K562 (cell line): Measurements from ENCODE around the gene ARHGEF17. TPM values are rescaled to one million over a fixed set of nuclear protein-coding genes. Genes with fewer than 3 reads are reported as not detected.

ENCODE experiments used
- NR3C1 ChIP-seq: sonication (generic); formaldehyde crosslinking; IDR thresholded peaks from 2 replicates; pipeline ENCODE4 v1.8.1; 2022; ENCODE audit warnings: missing genetic modification reagents
- SNRNP70 ChIP-seq: fragments of 200-400 bp; formaldehyde crosslinking; optimal IDR thresholded peaks from 2 replicates; pipeline ENCODE3; 2017; ENCODE audit warnings: low read depth, low read length
- YY1 ChIP-seq, 3 experiments: IDR thresholded peaks; 2 replicates each; pipeline ENCODE4 v1.6.1; 2011; ENCODE audit warnings: low read length in 2 of 3, mild to moderate bottlenecking in 2 of 3, moderate library complexity in 2 of 3, borderline replicate concordance in 1 of 3, control low read depth in 1 of 3, low read depth in 1 of 3; ENCODE audit not compliant: insufficient read depth in 3 of 3, insufficient replicate concordance in 2 of 3, control insufficient read depth in 1 of 3, insufficient read length in 1 of 3; ENCODE audit errors: extremely low read depth in 1 of 3
- ZNF133 ChIP-seq: fragments of 250-450 bp; sonication (Bioruptor Pico); IDR thresholded peaks from 2 replicates; pipeline ENCODE4 v1.4.0; 2020; ENCODE audit warnings: mild to moderate bottlenecking
- ZNF143 ChIP-seq: sonication (generic); formaldehyde crosslinking; IDR thresholded peaks from 2 replicates; pipeline ENCODE4 v1.9.0; 2022; ENCODE audit warnings: mild to moderate bottlenecking, missing genetic modification reagents
- ZNF445 ChIP-seq: fragments of 250-450 bp; sonication (Bioruptor Pico); IDR thresholded peaks from 2 replicates; pipeline ENCODE4 v1.4.0; 2020; ENCODE audit warnings: low read depth, mild to moderate bottlenecking, moderate library complexity
- ZNF830 ChIP-seq: fragments of 250-450 bp; sonication (Bioruptor Pico); IDR thresholded peaks from 2 replicates; pipeline ENCODE4 v1.5.0; 2021; ENCODE audit warnings: mild to moderate bottlenecking
- polyA plus RNA-seq, 8 experiments: library from polyadenylated mRNA; depleted of rRNA in 4 of 8; stranded (reverse) in 5 of 8; unstranded in 3 of 8; fragments of >200 nt; fragmentation: Nextera tagmentation in 2 of 8; fragmentation: Illumina TruSeq in 1 of 8; extraction: Ambion mirVana in 2 of 8; extraction: Trizol in 1 of 8; gene quantifications; 2 replicates each; pipeline versions ENCODE4 v1.2.1 to v1.2.3, GENCODE V29; 2011 to 2014; ENCODE audit warnings: inconsistent platforms in 1 of 8, missing spikeins in 1 of 8
- total RNA-seq, 7 experiments: library from RNA; depleted of rRNA in 6 of 7; stranded (reverse); fragments of >200 nt in 6 of 7; fragmentation: Illumina TruSeq in 2 of 7; extraction: Trizol in 2 of 7; gene quantifications; 2 replicates each; pipeline versions ENCODE4 v1.2.1 to v1.2.3, GENCODE V29; 2011 to 2021; ENCODE audit warnings: low replicate concordance in 1 of 7

Gene ARHGEF17
- total and polyA plus RNA-seq, 9 of the 15 experiments (the other 6 are each of a cell fraction or from before 2014, with no cell fraction given), result 0.04 to 0.68 (median 0.10) TPM; not detected in 2

- no peak for TF ChIP-seq YY1 (IDR thresholded peaks at IDR 0.05; ENCODE audit: borderline replicate concordance in 1 of 3, control insufficient read depth in 1 of 3, extremely low read depth in 1 of 3, insufficient read depth in 3 of 3, insufficient read length in 1 of 3, insufficient replicate concordance in 2 of 3, low read depth in 1 of 3, low read length in 2 of 3)
- TF ChIP-seq ZNF445 (CRISPR knock-in tag), result no peak
- no peak for TF ChIP-seq SNRNP70
- TF ChIP-seq NR3C1, result no peak
- no peak for TF ChIP-seq ZNF830 (CRISPR knock-in tag)
- no peak for TF ChIP-seq ZNF143
- TF ChIP-seq ZNF133, result no peak
These were observed 108.7 kb downstream of the ARHGEF17 start (continued) for GRCh38 chr11:73416786-73417185.

Other genes starting within 250 kb of the ARHGEF17 start
- 2.2 and 2.4 TPM in 2 replicates for gene FCHSD2, start 166.0 kb upstream of the ARHGEF17 start, total RNA-seq (2014; rRNA removed)
- 6.4 and 8.8 TPM in 2 replicates for gene FCHSD2, start 166.0 kb upstream of the ARHGEF17 start, total RNA-seq (2014; rRNA removed; fragmentation: Illumina TruSeq; extraction: Trizol)
- gene FCHSD2, start 166.0 kb upstream of the ARHGEF17 start, total RNA-seq (2015; rRNA removed; fragmentation: Illumina TruSeq; extraction: Trizol), result 6.3 and 7.9 TPM in 2 replicates
- gene FCHSD2, start 166.0 kb upstream of the ARHGEF17 start, total RNA-seq (2021), result 14.0 and 14.7 TPM in 2 replicates
- 8.0 and 8.2 TPM in 2 replicates for gene FCHSD2, start 166.0 kb upstream of the ARHGEF17 start, polyA plus RNA-seq (2011; rRNA removed)
- 9.1 and 10.8 TPM in 2 replicates for gene FCHSD2, start 166.0 kb upstream of the ARHGEF17 start, polyA plus RNA-seq (2014; fragmentation: Illumina TruSeq; extraction: Trizol)
- gene FCHSD2, start 166.0 kb upstream of the ARHGEF17 start, polyA plus RNA-seq (2014; fragmentation: Nextera tagmentation; extraction: Ambion mirVana), result 1 to 10 TPM; 1.8 to 3.2 TPM
- 8.7 and 9.0 TPM in 2 replicates for gene FCHSD2, start 166.0 kb upstream of the ARHGEF17 start, polyA plus RNA-seq (2014; rRNA removed)
- gene P2RY2, start 90.0 kb upstream of the ARHGEF17 start, total RNA-seq (2014; rRNA removed), result not detected in 2 replicates
- not detected in 2 replicates for gene P2RY2, start 90.0 kb upstream of the ARHGEF17 start, total RNA-seq (2014; rRNA removed; fragmentation: Illumina TruSeq; extraction: Trizol)
- gene P2RY2, start 90.0 kb upstream of the ARHGEF17 start, total RNA-seq (2015; rRNA removed; fragmentation: Illumina TruSeq; extraction: Trizol), result not detected in 2 replicates
- not detected in 2 replicates for gene P2RY2, start 90.0 kb upstream of the ARHGEF17 start, total RNA-seq (2021)
- not detected in 2 replicates for gene P2RY2, start 90.0 kb upstream of the ARHGEF17 start, polyA plus RNA-seq (2011; rRNA removed)
- gene P2RY2, start 90.0 kb upstream of the ARHGEF17 start, polyA plus RNA-seq (2014; fragmentation: Illumina TruSeq; extraction: Trizol), result not detected in 2 replicates
- not detected for gene P2RY2, start 90.0 kb upstream of the ARHGEF17 start, polyA plus RNA-seq (2014; fragmentation: Nextera tagmentation; extraction: Ambion mirVana)
- not detected in 2 replicates for gene P2RY2, start 90.0 kb upstream of the ARHGEF17 start, polyA plus RNA-seq (2014; rRNA removed)
- not detected in 2 replicates for gene P2RY6, start 35.9 kb upstream of the ARHGEF17 start, total RNA-seq (2014; rRNA removed)
- gene P2RY6, start 35.9 kb upstream of the ARHGEF17 start, total RNA-seq (2014; rRNA removed; fragmentation: Illumina TruSeq; extraction: Trizol), result not detected in 2 replicates
- not detected in 2 replicates for gene P2RY6, start 35.9 kb upstream of the ARHGEF17 start, total RNA-seq (2015; rRNA removed; fragmentation: Illumina TruSeq; extraction: Trizol)
- gene P2RY6, start 35.9 kb upstream of the ARHGEF17 start, total RNA-seq (2021), result not detected in 2 replicates
- gene P2RY6, start 35.9 kb upstream of the ARHGEF17 start, polyA plus RNA-seq (2011; rRNA removed), result not detected in 2 replicates
- gene P2RY6, start 35.9 kb upstream of the ARHGEF17 start, polyA plus RNA-seq (2014; fragmentation: Illumina TruSeq; extraction: Trizol), result not detected in 2 replicates
- gene P2RY6, start 35.9 kb upstream of the ARHGEF17 start, polyA plus RNA-seq (2014; fragmentation: Nextera tagmentation; extraction: Ambion mirVana), result not detected
- not detected in 2 replicates for gene P2RY6, start 35.9 kb upstream of the ARHGEF17 start, polyA plus RNA-seq (2014; rRNA removed)
- 11.2 and 13.3 TPM in 2 replicates for gene RELT, start 68.1 kb downstream of the ARHGEF17 start, total RNA-seq (2014; rRNA removed)
- 3.1 and 3.8 TPM in 2 replicates for gene RELT, start 68.1 kb downstream of the ARHGEF17 start, total RNA-seq (2014; rRNA removed; fragmentation: Illumina TruSeq; extraction: Trizol)
- 9.6 and 9.8 TPM in 2 replicates for gene RELT, start 68.1 kb downstream of the ARHGEF17 start, total RNA-seq (2015; rRNA removed; fragmentation: Illumina TruSeq; extraction: Trizol)
- 18.4 and 20.2 TPM in 2 replicates for gene RELT, start 68.1 kb downstream of the ARHGEF17 start, total RNA-seq (2021)
- gene RELT, start 68.1 kb downstream of the ARHGEF17 start, polyA plus RNA-seq (2011; rRNA removed), result 7.4 and 11.8 TPM in 2 replicates
- 6.0 and 8.6 TPM in 2 replicates for gene RELT, start 68.1 kb downstream of the ARHGEF17 start, polyA plus RNA-seq (2014; fragmentation: Illumina TruSeq; extraction: Trizol)
- gene RELT, start 68.1 kb downstream of the ARHGEF17 start, polyA plus RNA-seq (2014; fragmentation: Nextera tagmentation; extraction: Ambion mirVana), result 1 to 10 TPM; 1.1 to 1.2 TPM
- gene RELT, start 68.1 kb downstream of the ARHGEF17 start, polyA plus RNA-seq (2014; rRNA removed), result 14.4 and 14.9 TPM in 2 replicates